HEK293T (cell line): ENCODE measurements around the gene ZNF574.

Source experiments
- CTCF ChIA-PET: fragments of 350-600 bp; formaldehyde crosslinking; extraction: SDS; loops from one replicate; lab custom pipeline; 2021; ENCODE audit warnings: antibody characterized with exemption, inconsistent platforms; lab: Yijun Ruan, JAX
- POLR2A ChIA-PET: fragments of 350-600 bp; formaldehyde crosslinking; extraction: SDS; loops from one replicate; lab custom pipeline; 2020; ENCODE audit warnings: antibody characterized with exemption, inconsistent platforms; lab: Yijun Ruan, JAX
- DNase-seq: peaks from one replicate; pipeline ENCODE4 v3.0.0; 2012; ENCODE audit warnings: mixed read lengths; ENCODE audit errors: extremely low spot score
- ARNT ChIP-seq: fragments of 450-650 bp; IDR thresholded peaks from 2 replicates; pipeline ENCODE4 v1.6.1; 2017; ENCODE audit warnings: mild to moderate bottlenecking
- BHLHE40 ChIP-seq: fragments of 450-650 bp; IDR thresholded peaks from 2 replicates; pipeline ENCODE4 v1.6.1; 2016; ENCODE audit warnings: mild to moderate bottlenecking, moderate library complexity, borderline replicate concordance
- CTBP1 ChIP-seq: fragments of 450-650 bp; IDR thresholded peaks from 2 replicates; pipeline ENCODE4 v1.6.1; 2016; ENCODE audit warnings: borderline replicate concordance
- ELF4 ChIP-seq: fragments of 450-650 bp; IDR thresholded peaks from 2 replicates; pipeline ENCODE4 v1.6.1; 2017; ENCODE audit warnings: antibody characterized with exemption
- FOXA1 ChIP-seq: fragments of 450-650 bp; IDR thresholded peaks from 2 replicates; pipeline ENCODE4 v1.6.1; 2016; ENCODE audit warnings: mild to moderate bottlenecking
- FOXK2 ChIP-seq: fragments of 450-650 bp; IDR thresholded peaks from 2 replicates; pipeline ENCODE4 v1.6.1; 2016; ENCODE audit warnings: mild to moderate bottlenecking
- FOXM1 ChIP-seq: fragments of 450-650 bp; IDR thresholded peaks from 2 replicates; pipeline ENCODE4 v1.6.1; 2017; ENCODE audit warnings: mild to moderate bottlenecking, borderline replicate concordance
- HDGF ChIP-seq: fragments of 450-650 bp; IDR thresholded peaks from 2 replicates; pipeline ENCODE4 v1.6.1; 2017; ENCODE audit warnings: antibody characterized with exemption, borderline replicate concordance
- L3MBTL2 ChIP-seq: fragments of 450-650 bp; conservative IDR thresholded peaks from 2 replicates; pipeline ENCODE4 v1.6.1; 2016; ENCODE audit warnings: mild to moderate bottlenecking
- LEF1 ChIP-seq: fragments of 450-650 bp; IDR thresholded peaks from 2 replicates; pipeline ENCODE4 v1.6.1; 2017; ENCODE audit warnings: mild to moderate bottlenecking, borderline replicate concordance
- NFRKB ChIP-seq: fragments of 450-650 bp; IDR thresholded peaks from 2 replicates; pipeline ENCODE4 v1.6.1; 2016; ENCODE audit warnings: mild to moderate bottlenecking, moderate library complexity
- SP1 ChIP-seq: fragments of 450-650 bp; IDR thresholded peaks from 2 replicates; pipeline ENCODE4 v1.6.1; 2017
- SUZ12 ChIP-seq: fragments of 450-650 bp; IDR thresholded peaks from 2 replicates; pipeline ENCODE4 v1.6.1; 2016; ENCODE audit warnings: mild to moderate bottlenecking
- TARDBP ChIP-seq: fragments of 450-650 bp; IDR thresholded peaks from 2 replicates; pipeline ENCODE4 v1.6.1; 2016
- ZNF384 ChIP-seq: fragments of 450-650 bp; IDR thresholded peaks from 2 replicates; pipeline ENCODE4 v1.6.1; 2016
- TF ChIP-seq, protein P1 (sequence below): fragments of 450-650 bp; IDR thresholded peaks from 2 replicates; pipeline ENCODE4 v1.6.1; 2016

The ZNF574 gene

DNA sequence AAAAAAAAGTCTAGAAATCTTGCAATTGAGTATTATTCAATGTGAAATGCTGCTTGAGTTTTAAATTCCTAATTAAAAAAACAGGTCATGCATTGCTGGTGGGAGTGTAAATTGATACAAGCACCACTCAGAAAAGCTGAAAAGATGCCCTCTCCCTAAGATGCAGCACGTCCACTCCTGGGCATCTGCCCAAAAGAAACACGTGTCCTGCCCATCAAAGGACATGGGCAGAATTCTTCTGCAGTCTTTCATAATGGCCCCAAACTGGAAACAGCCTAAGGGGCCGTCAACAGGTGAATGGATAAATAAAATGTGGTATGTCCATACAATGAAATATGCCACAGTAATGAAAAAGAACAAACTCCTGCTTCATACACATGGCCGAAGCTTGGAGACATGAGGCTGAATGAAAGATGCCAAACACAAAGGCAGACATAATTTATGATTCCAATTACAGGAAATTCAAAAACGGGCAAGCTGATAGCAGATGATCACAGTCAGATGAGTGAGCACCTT, 48.5 kb downstream of the ZNF574 start:
- ChIA-PET CTCF (interaction anchor here (0.9 to 1.9 kb wide), 2 partner anchors 13 to 16 kb away, joined by 4 to 5 read pairs; no protein-coding TSS in a partner anchor), POLR2A (no interaction called here)
- no peak for TF ChIP-seq CTBP1
- no peak for TF ChIP-seq HDGF
- no peak for TF ChIP-seq L3MBTL2
- no peak for TF ChIP-seq ZNF384
- TF ChIP-seq FOXM1 = no peak
- TF ChIP-seq, protein P1, sequence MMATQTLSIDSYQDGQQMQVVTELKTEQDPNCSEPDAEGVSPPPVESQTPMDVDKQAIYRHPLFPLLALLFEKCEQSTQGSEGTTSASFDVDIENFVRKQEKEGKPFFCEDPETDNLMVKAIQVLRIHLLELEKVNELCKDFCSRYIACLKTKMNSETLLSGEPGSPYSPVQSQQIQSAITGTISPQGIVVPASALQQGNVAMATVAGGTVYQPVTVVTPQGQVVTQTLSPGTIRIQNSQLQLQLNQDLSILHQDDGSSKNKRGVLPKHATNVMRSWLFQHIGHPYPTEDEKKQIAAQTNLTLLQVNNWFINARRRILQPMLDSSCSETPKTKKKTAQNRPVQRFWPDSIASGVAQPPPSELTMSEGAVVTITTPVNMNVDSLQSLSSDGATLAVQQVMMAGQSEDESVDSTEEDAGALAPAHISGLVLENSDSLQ = no peak
- DNase-seq = no peak

DNA sequence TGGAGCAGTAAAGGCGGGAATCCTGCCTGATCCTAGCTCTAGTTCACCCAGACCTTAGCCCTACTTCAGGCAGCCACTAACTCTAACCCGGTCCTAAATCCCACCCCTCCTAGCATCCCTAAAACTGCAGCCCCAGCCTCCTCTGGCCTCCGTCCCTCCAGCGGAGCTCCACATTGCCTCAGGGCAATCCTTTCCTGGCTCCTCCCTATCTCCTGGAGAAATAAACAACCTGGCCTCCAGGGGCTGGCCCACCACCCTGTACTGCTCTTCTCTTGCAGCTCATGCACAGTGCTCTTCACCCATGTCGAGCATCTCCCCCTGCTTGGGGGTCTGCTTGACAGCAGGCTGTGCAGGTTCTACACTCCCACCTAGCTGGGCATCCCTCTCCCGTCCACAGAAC, 49.6 kb downstream of the ZNF574 start:
- no peak for TF ChIP-seq ARNT
- no peak for TF ChIP-seq HDGF
- no peak for TF ChIP-seq NFRKB
- no peak for TF ChIP-seq ELF4
- no peak for TF ChIP-seq FOXA1
- TF ChIP-seq ZNF384 = no peak
- TF ChIP-seq, protein P1 = no peak
- TF ChIP-seq SUZ12 = no peak
- TF ChIP-seq L3MBTL2 = no peak
- no peak for TF ChIP-seq TARDBP
- DNase-seq = no peak
- ChIA-PET POLR2A (no interaction called here), CTCF (interaction anchor here (1.9 kb wide), 1 partner anchor 17 kb away, joined by 5 read pairs; no protein-coding TSS in a partner anchor)

DNA sequence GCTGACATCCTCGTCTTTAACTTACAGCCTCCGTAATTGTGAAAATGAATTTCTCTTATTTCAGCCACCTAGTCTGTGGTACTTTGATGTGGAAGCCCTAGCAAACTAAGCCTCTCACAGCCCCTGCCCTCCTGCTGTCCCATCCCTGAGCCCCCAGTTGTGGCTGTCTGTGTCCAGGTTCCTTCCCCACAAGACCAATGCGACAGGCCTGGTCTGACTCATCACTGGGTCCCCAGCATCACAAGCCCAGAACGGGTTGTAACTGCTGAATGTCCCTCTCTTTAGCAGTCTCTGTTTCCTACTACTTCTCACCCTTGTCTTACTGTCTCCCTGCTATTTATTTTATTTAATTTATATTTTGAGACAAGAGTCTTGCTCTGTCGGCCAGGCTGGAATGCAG, 50.6 kb downstream of the ZNF574 start:
- no peak for DNase-seq
- ChIA-PET CTCF (no interaction called here), POLR2A (no interaction called here)
- TF ChIP-seq CTBP1 = no peak
- TF ChIP-seq, protein P1 = no peak
- TF ChIP-seq FOXA1 = no peak
- TF ChIP-seq LEF1 = no peak

DNA sequence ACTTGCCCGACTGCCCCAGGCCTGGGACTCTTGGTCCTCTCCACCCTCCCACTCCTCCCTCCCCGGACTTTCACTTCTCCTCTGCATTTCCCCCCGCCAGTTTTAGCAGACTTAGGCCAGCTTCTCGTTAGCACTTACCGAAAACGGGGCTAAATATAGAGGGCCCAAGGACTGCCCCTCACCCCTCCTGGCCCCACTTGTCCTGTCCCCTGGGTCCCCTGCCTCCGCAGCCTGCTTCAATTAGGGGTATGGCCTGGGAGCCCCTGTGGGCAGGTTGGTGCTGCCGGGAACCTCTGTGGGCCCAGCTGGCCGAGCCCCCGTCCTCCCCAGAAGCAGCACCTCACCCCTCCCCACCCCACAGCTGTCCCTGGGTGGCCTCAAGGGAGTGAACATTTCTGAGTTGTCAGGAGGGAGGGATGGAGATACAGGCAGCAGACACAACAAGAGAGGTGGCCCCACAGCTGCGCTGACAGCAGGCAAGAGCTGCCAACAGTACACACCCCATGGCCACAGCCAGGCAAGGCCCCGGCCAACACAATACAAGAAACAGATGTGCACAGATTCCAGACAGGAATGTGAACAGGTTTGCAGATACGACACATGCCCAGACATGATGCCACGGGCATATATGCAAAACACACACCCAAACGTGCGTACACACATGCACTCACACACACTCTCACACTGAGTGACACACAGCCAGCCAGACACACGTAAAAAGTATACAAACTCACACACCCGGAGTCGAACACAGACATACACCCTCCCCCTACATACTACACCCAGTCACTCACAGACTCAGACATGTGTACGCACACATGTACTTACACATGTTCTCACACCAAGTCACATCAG, 53.7 kb downstream of the ZNF574 start:
- ChIA-PET CTCF (no interaction called here), POLR2A (no interaction called here)
- TF ChIP-seq HDGF (no peak), LEF1 (no peak), BHLHE40 (no peak), SP1 (no peak), NFRKB (no peak), ARNT (no peak), ZNF384 (no peak), ELF4 (no peak), FOXA1 (no peak), SUZ12 (no peak), FOXM1 (no peak)
- TF ChIP-seq, protein P1 = no peak
- DNase-seq = no peak

DNA sequence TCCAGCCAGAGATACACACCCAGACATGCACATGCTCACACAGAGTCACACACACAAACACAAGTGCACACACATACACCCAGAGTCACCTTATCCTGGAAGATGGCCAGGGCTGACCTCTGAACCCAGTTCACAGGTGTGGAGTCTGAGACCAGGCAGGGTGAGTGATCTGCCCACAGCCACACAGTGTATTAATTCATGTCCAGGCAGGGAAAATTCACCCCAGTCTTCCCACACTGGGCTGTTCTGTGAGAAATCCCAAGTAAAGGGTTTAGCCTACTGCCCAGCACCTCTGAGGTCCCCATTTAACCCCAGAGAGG, 54.2 kb downstream of the ZNF574 start:
- TF ChIP-seq ARNT = no peak
- no peak for TF ChIP-seq LEF1
- TF ChIP-seq HDGF = no peak
- TF ChIP-seq CTBP1 = no peak
- no peak for TF ChIP-seq ZNF384
- no peak for TF ChIP-seq FOXK2
- TF ChIP-seq, protein P1 = no peak
- TF ChIP-seq FOXA1 = no peak
- TF ChIP-seq BHLHE40 = no peak
- no peak for TF ChIP-seq ELF4
- TF ChIP-seq FOXM1 = no peak
- TF ChIP-seq SP1 = no peak
- no peak for TF ChIP-seq TARDBP
- TF ChIP-seq L3MBTL2 = no peak
- TF ChIP-seq NFRKB = no peak
- no peak for TF ChIP-seq SUZ12
- POLR2A ChIA-PET = no interaction called here
- CTCF ChIA-PET = no interaction called here
- no peak for DNase-seq
